ENCODE results near the gene GNA14. TPM values are rescaled to one million over a fixed set of nuclear protein-coding genes. Genes with fewer than 3 reads are reported as not detected.

GNA14 gene
- total RNA-seq, 6 experiments from 2014 or later = 2.3 to 4.2 (median 3.8) TPM

DNA sequence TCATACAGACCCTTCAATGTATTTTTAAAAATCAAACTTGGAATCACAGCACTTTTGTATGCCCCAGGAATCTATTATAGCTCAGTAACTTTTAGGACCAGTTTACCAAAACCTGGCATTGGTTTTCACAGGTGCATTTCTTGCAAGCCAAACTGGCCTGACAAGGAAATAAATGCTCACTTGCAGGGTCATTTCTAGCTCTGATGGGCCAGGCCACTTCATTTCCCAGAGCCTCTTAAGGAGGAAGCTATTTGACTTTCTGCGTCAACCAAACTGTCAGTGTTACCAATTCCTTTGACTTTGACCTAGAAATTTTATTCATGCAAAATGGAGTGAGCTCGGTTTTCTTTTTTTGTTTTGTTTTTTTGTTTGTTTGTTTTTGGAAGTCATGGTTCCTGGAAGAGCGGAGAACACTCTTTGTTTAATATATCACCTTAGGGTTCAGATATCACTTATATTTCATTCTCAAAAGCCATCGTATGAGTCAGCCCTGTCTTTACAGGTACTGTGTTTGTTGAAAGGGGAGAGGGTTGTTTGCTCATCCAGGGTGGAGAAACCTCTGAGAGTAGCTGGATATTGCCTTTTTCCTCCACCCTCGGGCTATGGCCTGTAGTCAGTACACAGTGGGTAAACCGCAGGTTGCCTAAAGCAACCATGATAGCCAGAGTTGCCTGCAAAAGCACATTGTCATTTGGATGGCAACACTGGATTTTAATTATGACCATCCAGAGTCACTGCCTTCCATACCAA, 58.9 kb downstream of the GNA14 start:
- no peak overlapping the region for H3K27ac ChIP-seq
- no peaks in the 10 kb centered on the region for H3K4me1 ChIP-seq
- H3K36me3 ChIP-seq = no peaks in the 10 kb centered on the region
- DNase-seq (no peak), ATAC-seq (peak in 1 of 4 donors; percentile 29)
- TF ChIP-seq, protein P1, sequence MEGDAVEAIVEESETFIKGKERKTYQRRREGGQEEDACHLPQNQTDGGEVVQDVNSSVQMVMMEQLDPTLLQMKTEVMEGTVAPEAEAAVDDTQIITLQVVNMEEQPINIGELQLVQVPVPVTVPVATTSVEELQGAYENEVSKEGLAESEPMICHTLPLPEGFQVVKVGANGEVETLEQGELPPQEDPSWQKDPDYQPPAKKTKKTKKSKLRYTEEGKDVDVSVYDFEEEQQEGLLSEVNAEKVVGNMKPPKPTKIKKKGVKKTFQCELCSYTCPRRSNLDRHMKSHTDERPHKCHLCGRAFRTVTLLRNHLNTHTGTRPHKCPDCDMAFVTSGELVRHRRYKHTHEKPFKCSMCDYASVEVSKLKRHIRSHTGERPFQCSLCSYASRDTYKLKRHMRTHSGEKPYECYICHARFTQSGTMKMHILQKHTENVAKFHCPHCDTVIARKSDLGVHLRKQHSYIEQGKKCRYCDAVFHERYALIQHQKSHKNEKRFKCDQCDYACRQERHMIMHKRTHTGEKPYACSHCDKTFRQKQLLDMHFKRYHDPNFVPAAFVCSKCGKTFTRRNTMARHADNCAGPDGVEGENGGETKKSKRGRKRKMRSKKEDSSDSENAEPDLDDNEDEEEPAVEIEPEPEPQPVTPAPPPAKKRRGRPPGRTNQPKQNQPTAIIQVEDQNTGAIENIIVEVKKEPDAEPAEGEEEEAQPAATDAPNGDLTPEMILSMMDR (IDR thresholded peaks at IDR 0.05) = no peak
- no peak for TF ChIP-seq POLR2A (IDR thresholded peaks at IDR 0.05)
- 48% methylated on average over 5 of the region's 6 CpGs for WGBS (ENCODE audit: insufficient coverage, low coverage, low lambda C conversion rate, missing lambda C conversion rate)
- no peak overlapping the region for H3K4me3 ChIP-seq
- intact Hi-C loops (cut with DNase I) = no loop called here
- no peaks in the 10 kb centered on the region for H3K9me3 ChIP-seq
- H3K27me3 ChIP-seq = no peaks in the 10 kb centered on the region

DNA sequence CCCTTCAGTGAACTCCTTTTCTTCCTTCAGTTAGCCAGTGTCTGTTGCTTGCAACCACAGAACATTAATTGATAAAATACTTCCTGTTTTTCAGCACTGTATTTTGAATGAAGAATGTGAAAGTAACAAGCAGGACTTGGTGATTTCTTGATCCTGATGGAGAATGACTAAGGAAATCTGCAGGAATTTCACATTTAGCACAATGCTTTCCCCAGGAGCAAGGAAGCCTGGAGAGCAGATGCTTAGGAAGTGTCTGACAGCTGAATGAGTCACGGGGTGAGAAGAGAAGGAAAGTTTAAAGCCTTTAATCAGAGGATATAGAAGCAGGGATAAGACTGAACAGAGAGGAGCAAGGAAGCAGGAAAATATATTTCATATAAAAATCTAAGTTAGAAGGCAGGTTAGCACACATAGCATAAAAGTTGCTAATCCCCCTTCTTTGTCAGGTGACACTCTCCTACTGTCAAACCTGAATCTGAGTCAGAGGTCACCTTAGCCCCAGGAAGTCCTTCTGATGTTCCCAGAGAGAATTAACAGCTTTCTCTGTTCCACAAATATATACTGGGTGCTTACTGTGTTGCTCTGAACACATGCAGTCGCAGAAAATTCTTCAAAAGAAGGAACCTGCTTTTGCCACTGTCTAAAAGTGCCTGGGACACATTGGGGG, 59.7 kb downstream of the GNA14 start:
- Histone ChIP-seq H3K27me3 (no peaks in the 10 kb centered on the region), H3K9me3 (no peaks in the 10 kb centered on the region), H3K27ac (no peak overlapping the region), H3K4me3 (no peak overlapping the region), H3K36me3 (no peaks in the 10 kb centered on the region), H3K4me1 (no peaks in the 10 kb centered on the region)
- DNase-seq (no peak), ATAC-seq (peak; percentile 27 to 78 (median 57))
- TF ChIP-seq, protein P1 (IDR thresholded peaks at IDR 0.05) = no peak
- no peak for TF ChIP-seq POLR2A (IDR thresholded peaks at IDR 0.05)
- WGBS (ENCODE audit: insufficient coverage, low coverage, low lambda C conversion rate, missing lambda C conversion rate) = 39% methylated on average over 2 of the region's 2 CpGs
- intact Hi-C loops (cut with DNase I) = no loop called here

DNA sequence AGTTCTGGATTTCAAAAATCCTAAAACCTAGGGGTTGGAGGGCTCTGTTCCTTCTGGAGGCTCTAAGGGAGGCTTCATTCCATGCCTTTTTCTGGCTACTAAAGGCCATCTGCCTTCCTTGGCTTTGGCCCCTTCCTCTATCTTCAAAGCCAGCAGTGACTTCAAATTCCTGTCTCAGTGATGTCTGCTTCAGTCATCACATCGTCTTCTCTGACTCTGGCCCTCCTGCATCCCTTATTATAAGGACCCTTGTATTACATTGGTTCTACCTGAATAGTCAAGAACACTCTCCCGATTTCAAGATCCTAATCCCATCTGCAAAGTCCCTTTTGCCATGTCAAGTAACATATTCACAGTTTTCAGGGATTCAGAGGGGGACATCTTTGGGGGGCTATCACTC, 60.3 kb downstream of the GNA14 start:
- no peak overlapping the region for H3K27ac ChIP-seq
- WGBS (ENCODE audit: insufficient coverage, low coverage, low lambda C conversion rate, missing lambda C conversion rate) = 43% methylated on average over 2 of the region's 2 CpGs
- H3K4me1 ChIP-seq = no peaks in the 10 kb centered on the region
- H3K27me3 ChIP-seq = no peaks in the 10 kb centered on the region
- no peak for ATAC-seq
- no peak overlapping the region for H3K4me3 ChIP-seq
- H3K9me3 ChIP-seq = no peaks in the 10 kb centered on the region
- intact Hi-C loops (cut with DNase I) = no loop called here
- TF ChIP-seq, protein P1 (IDR thresholded peaks at IDR 0.05) = no peak
- no peak for TF ChIP-seq POLR2A (IDR thresholded peaks at IDR 0.05)
- no peaks in the 10 kb centered on the region for H3K36me3 ChIP-seq
- no peak for DNase-seq

DNA sequence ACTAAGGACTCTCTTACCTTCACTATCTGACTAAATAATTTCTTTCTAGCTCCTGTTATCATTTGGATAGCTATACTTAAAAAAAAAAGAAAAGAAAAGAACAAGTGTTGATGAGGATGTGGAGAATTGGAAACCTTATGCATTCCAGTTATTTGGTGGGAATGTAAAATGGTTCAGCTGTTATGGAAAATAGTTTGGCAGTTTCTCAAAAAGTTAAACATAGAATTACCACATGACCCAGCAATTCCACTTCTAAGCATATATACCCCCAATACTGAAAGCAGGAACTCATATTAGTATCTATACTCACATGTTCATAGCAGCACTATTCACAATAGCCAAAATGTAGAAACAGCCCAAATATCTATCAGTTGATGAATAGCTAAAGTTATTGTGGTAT, 61.1 kb downstream of the GNA14 start:
- no peak for ATAC-seq
- TF ChIP-seq, protein P1 (IDR thresholded peaks at IDR 0.05) = no peak
- TF ChIP-seq POLR2A (IDR thresholded peaks at IDR 0.05) = no peak
- Histone ChIP-seq H3K9me3 (no peaks in the 10 kb centered on the region), H3K4me3 (no peak overlapping the region), H3K4me1 (no peaks in the 10 kb centered on the region), H3K27ac (no peak overlapping the region), H3K27me3 (no peaks in the 10 kb centered on the region), H3K36me3 (no peaks in the 10 kb centered on the region)
- intact Hi-C loops (cut with DNase I) = no loop called here
- DNase-seq = no peak

Measured in right lobe of liver (tissue), 6 donors.